Prostate gland (tissue), 2 donors: Measurements from ENCODE around the gene TNS4. TPM values are rescaled to one million over a fixed set of nuclear protein-coding genes. Genes with fewer than 3 reads are reported as not detected.

Experiments used
- DNase-seq: peaks from one replicate; pipeline ENCODE4 v3.0.0-alpha.2; 2019; ENCODE audit warnings: low spot score
- H3K27ac ChIP-seq, 2 donors: fragments of 200-600 bp; sonication (generic); 2 replicates each; pipeline ENCODE4 v1.5.1; 2017 to 2019
- H3K27me3 ChIP-seq: fragments of 200-600 bp; sonication (generic); replicated peaks from 2 replicates; pipeline ENCODE4 v1.5.1; 2019; ENCODE audit not compliant: insufficient read depth
- H3K36me3 ChIP-seq, 2 donors: fragments of 200-600 bp; sonication (generic); 1 replicate in 1 of 2; 2 replicates in 1 of 2; pipeline versions ENCODE4 v1.5.1 to v1.8.1; 2017 to 2019
- H3K4me1 ChIP-seq: fragments of 200-600 bp; sonication (generic); replicated peaks from 2 replicates; pipeline ENCODE4 v1.5.1; 2019
- H3K4me3 ChIP-seq, 2 donors: fragments of 200-600 bp; sonication (generic); 2 replicates each; pipeline ENCODE4 v1.5.1; 2017 to 2019
- H3K9me3 ChIP-seq: fragments of 200-600 bp; sonication (generic); 2 replicates; pipeline ENCODE4 v1.5.1; 2017
- CTCF ChIP-seq, 4 experiments: fragments of 200-600 bp in 2 of 4; fragments of 450-650 bp in 2 of 4; sonication (generic) in 2 of 4; IDR thresholded peaks; 1 replicate in 3 of 4; 2 replicates in 1 of 4; pipeline ENCODE4 v1.5.1; 2016 to 2019; ENCODE audit warnings: antibody characterized with exemption in 4 of 4, mild to moderate bottlenecking in 2 of 4, moderate library complexity in 2 of 4
- POLR2A ChIP-seq: fragments of 450-650 bp; IDR thresholded peaks from one replicate; pipeline ENCODE4 v1.6.1; 2016; ENCODE audit warnings: antibody characterized with exemption, mild to moderate bottlenecking
- POLR2AphosphoS5 ChIP-seq: sonication (generic); formaldehyde crosslinking; IDR thresholded peaks from one replicate; pipeline ENCODE4 v1.6.1; 2017; ENCODE audit warnings: antibody characterized with exemption
- WGBS: methylation state at CpG from one replicate; pipeline ENCODE4 v1.1.5; 2018; 5-methylcytosine and 5-hydroxymethylcytosine counted together
- intact Hi-C: fragments of 100-400 bp; cut with DNase I; formaldehyde crosslinking; loops from one replicate; pipeline ENCODE4 v1.14.2; 2022
- total RNA-seq, 2 donors: library from RNA; depleted of rRNA; stranded (reverse); fragments of >200 nt; gene quantifications; one replicate each; pipeline ENCODE4 v1.1.0, GENCODE V29; 2016

The TNS4 gene
- total RNA-seq, 2 donors from 2014 or later = 51.3 to 56.1 TPM

- DNase-seq = no peak
- TF ChIP-seq CTCF (IDR thresholded peaks at IDR 0.05) (no peak), POLR2A (no peak), POLR2AphosphoS5 (no peak)
- no peaks in the 10 kb centered on the region for H3K9me3 ChIP-seq
- H3K27ac ChIP-seq = no peak overlapping the region
- no peaks in the 10 kb centered on the region for H3K4me1 ChIP-seq
- no peaks in the 10 kb centered on the region for H3K27me3 ChIP-seq
- intact Hi-C loops = no loop called here
- no peak overlapping the region for H3K4me3 ChIP-seq
- 98% methylated on average over 3 of the region's 3 CpGs for WGBS
- H3K36me3 ChIP-seq = no peaks in the 10 kb centered on the region
Measured at GRCh38 chr17:40431231-40431602, 70.2 kb downstream of the TNS4 start.

DNA sequence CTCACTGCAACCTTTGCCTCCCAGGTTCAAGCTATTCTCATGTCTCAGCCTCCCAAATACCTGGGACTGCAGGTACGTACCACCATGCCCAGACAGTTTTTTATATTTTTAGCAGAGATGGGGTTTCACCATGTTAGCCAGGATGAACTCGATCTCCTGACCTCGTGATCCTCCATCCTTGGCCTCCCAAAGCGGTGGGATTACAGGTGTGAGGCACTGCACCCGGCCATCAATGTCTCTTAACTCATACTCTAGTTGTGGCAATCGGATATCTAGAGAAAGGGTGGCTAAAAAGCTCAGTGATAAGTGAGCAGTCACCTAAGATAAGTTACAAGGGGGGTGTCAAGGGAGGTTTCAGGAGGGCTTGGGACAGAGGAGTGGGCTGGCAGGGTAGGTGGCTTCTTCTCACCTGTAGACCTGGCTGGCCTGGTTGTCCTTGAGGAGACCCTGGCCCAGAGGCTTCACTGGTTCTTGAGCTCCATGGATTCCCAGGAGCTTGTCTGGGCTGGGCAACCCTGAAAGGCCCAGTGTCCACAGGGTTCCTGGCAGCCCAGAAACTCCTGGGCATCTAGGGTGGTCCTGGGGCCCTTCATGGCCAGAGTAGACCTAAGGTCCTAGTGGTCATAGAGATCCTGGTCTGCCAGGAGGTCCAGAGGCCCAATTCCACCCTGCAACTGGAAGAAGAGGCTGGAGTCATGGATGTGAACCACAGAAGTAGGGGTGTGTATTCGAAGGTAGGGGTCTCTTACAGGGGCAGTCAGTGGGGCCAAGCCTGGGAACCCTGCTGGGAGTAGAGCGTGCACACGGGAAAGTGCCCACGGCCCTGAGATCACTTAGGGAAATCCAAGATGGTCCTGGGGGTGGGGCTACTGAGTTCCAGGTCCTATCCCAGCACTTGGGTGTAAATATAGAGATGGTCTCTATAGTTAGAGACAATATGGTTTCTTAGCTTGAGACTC lies 70.9 kb downstream of the TNS4 start:
- TF ChIP-seq CTCF (IDR thresholded peaks at IDR 0.05) (no peak), POLR2AphosphoS5 (no peak), POLR2A (no peak)
- Histone ChIP-seq H3K9me3 (no peaks in the 10 kb centered on the region), H3K4me3 (no peak overlapping the region), H3K27me3 (no peaks in the 10 kb centered on the region), H3K27ac (no peak overlapping the region), H3K36me3 (no peaks in the 10 kb centered on the region), H3K4me1 (no peaks in the 10 kb centered on the region)
- intact Hi-C loops = no loop called here
- DNase-seq = no peak
- 99% methylated on average over 10 of the region's 10 CpGs for WGBS

GRCh38 chr17:40427002-40427491 lies 74.4 kb downstream of the TNS4 start:
- no peak for TF ChIP-seq POLR2A
- no peak for TF ChIP-seq CTCF (IDR thresholded peaks at IDR 0.05)

More at GRCh38 chr17:40427002-40427491, 74.4 kb downstream of the TNS4 start:
- intact Hi-C loops = no loop called here
- no peak overlapping the region for H3K4me3 ChIP-seq
- H3K27me3 ChIP-seq = no peaks in the 10 kb centered on the region
- H3K27ac ChIP-seq = no peak overlapping the region
- no peaks in the 10 kb centered on the region for H3K9me3 ChIP-seq
- no peak for DNase-seq
- H3K4me1 ChIP-seq = no peaks in the 10 kb centered on the region
- no peaks in the 10 kb centered on the region for H3K36me3 ChIP-seq

Other genes starting within 250 kb of the TNS4 start
- 10 to 100 TPM in 1 of 2 donors, 1 to 10 TPM in 1; 2.1 to 10.3 TPM for gene CDC6, start 213.7 kb downstream of the TNS4 start, total RNA-seq
- 10 to 100 TPM; 24.4 to 70.6 TPM for gene RARA, start 192.4 kb downstream of the TNS4 start, total RNA-seq
- gene GJD3, start 136.9 kb downstream of the TNS4 start, total RNA-seq = 1 to 10 TPM in 1 of 2 donors, under 1 TPM in 1; 0.82 to 5.3 TPM
- 10 to 100 TPM in 1 of 2 donors, 1 to 10 TPM in 1; 3.1 to 15.9 TPM for gene TOP2A, start 83.7 kb downstream of the TNS4 start, total RNA-seq
- gene IGFBP4, start 58.2 kb downstream of the TNS4 start, total RNA-seq = 100 to 1,000 TPM; 132 to 154 TPM
- under 1 TPM in 1 of 2 donors, not detected in 1; 0.40 TPM for gene CCR7, start 63.8 kb upstream of the TNS4 start, total RNA-seq
- 10 to 100 TPM; 65.7 to 82.0 TPM for gene SMARCE1, start 146.2 kb upstream of the TNS4 start, total RNA-seq
- under 1 TPM; 0.05 to 0.91 TPM for gene KRT222, start 163.6 kb upstream of the TNS4 start, total RNA-seq
- not detected for gene KRT24, start 202.1 kb upstream of the TNS4 start, total RNA-seq